ENCODE results near the gene NCF4. TPM values are rescaled to one million over a fixed set of nuclear protein-coding genes. Genes with fewer than 3 reads are reported as not detected.

NCF4 gene
- not detected in 2 replicates for total RNA-seq

DNA sequence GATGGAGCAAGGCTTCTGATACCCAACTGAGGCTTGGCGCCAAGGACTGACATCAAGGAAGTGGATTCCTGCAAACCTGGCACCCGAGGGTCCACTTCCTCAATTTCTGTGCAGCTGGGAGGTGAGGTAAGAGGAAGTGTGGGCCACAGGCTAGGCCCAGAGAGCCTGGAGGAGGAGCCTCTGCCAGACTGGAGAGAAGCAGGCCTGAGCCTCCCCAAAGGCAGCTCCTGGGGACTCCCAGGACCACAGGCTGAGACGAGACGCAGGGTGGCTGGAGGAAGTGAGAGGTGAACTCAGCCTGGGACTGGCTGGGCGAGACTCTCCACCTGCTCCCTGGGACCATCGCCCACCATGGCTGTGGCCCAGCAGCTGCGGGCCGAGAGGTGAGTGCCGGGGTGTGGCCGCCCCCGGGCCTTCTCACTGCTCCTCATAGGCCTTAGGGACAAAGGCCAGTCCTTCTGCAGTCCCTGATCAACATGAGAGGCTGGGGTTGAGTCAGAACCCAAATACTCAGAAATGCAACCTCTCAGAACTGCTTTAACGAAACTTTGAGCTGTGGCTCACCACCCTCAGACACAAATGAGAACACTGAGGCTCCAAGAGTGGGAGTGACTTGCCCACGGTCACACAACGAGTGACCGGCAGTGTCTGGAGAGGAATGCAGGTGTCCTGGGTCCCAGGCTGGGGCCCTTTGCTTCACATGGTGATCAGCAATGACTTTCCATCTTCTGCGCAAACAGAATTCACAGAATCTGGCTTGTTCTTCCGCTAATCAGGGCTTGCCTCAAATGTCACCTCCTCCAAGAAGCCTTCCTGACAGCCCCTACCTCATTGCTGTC lies at the start of gene NCF4:
Gene NCF4, plus strand, starts transcription at position 186 of the 839 bp plus-strand sequence. Its CDS starts 166 bp downstream, at position 352.

DNA sequence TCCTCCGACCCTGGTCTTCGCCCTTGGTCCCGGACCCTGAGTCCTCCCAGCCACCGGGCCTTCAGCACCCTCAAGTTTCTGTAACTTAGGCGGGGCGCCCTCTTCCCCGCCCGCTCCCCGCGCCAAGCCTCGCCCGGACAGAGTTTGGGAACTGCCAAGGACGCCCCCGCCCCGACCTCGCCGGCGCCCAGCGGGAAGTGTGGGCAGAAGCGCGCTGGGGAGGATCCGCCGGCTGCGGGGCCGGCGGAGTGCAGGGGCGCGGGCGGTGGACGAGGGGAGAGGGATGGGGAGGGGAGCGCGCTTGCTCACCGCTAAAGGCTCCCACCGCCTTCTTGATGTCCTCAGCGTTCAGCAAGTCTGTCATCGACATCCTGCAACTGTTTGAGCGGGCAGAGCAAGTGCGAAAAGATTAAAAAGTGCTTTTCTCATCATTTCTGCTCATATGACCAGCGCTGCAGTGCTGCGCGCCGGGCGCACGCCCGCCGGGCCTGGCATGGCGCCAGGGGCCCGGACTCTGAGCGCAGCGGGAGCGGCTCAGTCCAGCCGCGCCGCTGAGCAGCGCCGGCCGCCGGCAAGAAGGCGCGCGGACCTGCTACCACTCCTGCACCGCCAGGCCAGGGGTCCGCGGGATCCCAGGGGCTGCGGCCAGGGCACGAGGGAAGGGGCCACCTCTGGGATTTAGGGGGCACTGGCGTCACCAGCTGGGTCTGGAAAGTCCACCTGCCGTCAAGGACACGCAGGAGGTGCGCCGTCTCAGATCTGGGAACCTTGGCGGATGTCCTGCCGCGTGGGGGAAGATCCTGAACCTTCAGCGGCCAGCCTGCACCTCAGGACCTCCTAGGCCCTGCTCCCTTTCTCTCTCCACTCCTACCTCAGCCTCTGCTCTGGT lies 43.9 kb upstream of the NCF4 start, which contains the start of gene PVALB:
Gene PVALB, minus strand, starts transcription at position 400 of the 889 bp plus-strand sequence. Its CDS starts 30 bp downstream, at position 370.

DNA sequence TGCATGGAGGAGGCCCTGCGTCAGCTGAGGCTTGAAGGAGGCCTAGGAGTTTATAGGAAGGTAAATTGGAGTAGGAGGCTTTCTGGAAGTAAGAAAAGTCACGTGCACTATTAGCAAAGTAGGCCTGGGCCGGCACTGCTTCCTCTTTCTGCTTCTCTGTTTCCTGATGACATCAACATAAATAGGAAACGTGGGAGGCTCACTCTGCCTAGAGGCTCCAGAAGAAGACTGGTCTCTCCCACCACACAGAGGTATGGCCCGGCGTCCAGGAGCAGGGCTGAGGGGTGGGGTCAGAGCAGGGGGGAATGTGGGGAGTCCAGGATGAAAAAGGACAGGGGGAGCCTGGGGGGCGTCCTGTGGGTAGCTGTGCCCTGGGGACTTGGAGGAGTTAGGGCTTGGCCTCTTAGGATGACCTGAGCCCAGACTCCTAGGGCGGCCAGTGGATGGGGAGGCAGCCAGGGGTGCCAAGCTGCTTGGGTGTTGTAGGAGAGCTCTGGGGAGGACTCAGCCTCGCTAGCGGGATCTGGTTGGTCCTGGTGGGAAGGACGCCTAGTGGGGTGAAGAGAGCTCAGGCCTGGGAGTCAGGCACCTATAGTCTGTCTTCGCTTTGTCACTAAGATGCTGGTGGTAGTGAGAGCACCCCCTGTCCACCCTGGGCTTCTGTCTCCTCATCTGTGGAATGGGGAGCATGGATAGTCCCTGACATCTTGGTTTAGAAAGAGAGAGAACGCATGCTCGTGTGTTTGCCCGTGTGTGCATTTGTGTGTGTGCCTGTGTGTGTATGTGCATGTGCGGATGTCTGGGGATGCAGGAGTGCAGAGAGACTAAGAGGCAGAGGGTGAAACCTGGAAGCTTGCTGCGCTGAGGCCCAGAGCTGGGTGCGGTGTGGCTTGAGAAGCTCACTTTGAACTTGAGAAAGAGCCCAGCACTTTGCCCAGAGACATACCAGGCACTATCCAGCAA lies 52.9 kb downstream of the NCF4 start, which contains the start of gene CSF2RB:
Gene CSF2RB, plus strand, starts transcription at position 202 of the 963 bp plus-strand sequence. CDS start 8,580 bp downstream, outside the sequence.

Other genes with a start within 250 kb of the NCF4 start
- gene CACNG2, start 157.3 kb upstream of the NCF4 start, total RNA-seq, result not detected in 2 replicates
- gene IFT27, start 84.9 kb upstream of the NCF4 start, total RNA-seq, result 15.8 and 17.2 TPM in 2 replicates
- not detected in 2 replicates for gene PVALB, start 44.0 kb upstream of the NCF4 start, total RNA-seq
- not detected in 2 replicates for gene CSF2RB, start 52.6 kb downstream of the NCF4 start, total RNA-seq
- 26.5 and 26.8 TPM in 2 replicates for gene TST, start 158.4 kb downstream of the NCF4 start, total RNA-seq
- 48.5 and 66.1 TPM in 2 replicates for gene MPST, start 158.7 kb downstream of the NCF4 start, total RNA-seq
- 21.7 and 27.6 TPM in 2 replicates for gene KCTD17, start 190.7 kb downstream of the NCF4 start, total RNA-seq
- gene TMPRSS6, start 248.7 kb downstream of the NCF4 start, total RNA-seq, result not detected in 2 replicates